Activated B cell treated with CpG ODN at 0.5 μM for 24 hours (primary cell): Measurements from ENCODE around the gene TGFBR1. TPM values are rescaled to one million over a fixed set of nuclear protein-coding genes. Genes with fewer than 3 reads are reported as not detected.

Experiments used
- ATAC-seq: fragments of 200-7000 bp; cut with Tn5 transposase; one replicate; pipeline ENCODE4 v1.10.0; 2021; ENCODE audit warnings: low read depth, mild to moderate bottlenecking, moderate library complexity
- CTCF ChIA-PET: fragments of 350-600 bp; sonication (Branson Sonifier 250); formaldehyde crosslinking; loops from one replicate; lab custom pipeline; 2021; ENCODE audit warnings: antibody characterized with exemption; lab: Charles Lee
- POLR2A ChIA-PET: fragments of 350-600 bp; sonication (Branson Sonifier 250); formaldehyde crosslinking; loops from one replicate; lab custom pipeline; 2021; ENCODE audit warnings: antibody characterized with exemption; lab: Charles Lee
- DNase-seq: peaks from one replicate; pipeline ENCODE4 v3.0.0; 2022
- H3K27ac Mint-ChIP-seq: one replicate; pipeline ENCODE4 v1.8.0; 2020; ENCODE audit warnings: mixed read lengths
- H3K27me3 Mint-ChIP-seq: one replicate; pipeline ENCODE4 v1.8.0; 2021; ENCODE audit warnings: mixed read lengths
- H3K36me3 Mint-ChIP-seq: one replicate; pipeline ENCODE4 v1.8.0; 2021; ENCODE audit warnings: low read depth, mixed read lengths
- H3K4me1 Mint-ChIP-seq: one replicate; pipeline ENCODE4 v1.8.0; 2021; ENCODE audit warnings: mixed read lengths
- H3K4me3 Mint-ChIP-seq: one replicate; pipeline ENCODE4 v1.8.0; 2020; ENCODE audit warnings: mild to moderate bottlenecking, mixed read lengths
- H3K9me3 Mint-ChIP-seq: one replicate; pipeline ENCODE4 v1.8.0; 2020; ENCODE audit warnings: mixed read lengths
- CTCF ChIP-seq: fragments of 200-600 bp; IDR thresholded peaks from one replicate; pipeline ENCODE4 v1.8.0; 2022; ENCODE audit warnings: antibody characterized with exemption, mild to moderate bottlenecking
- intact Hi-C: fragments of 100-400 bp; cut with micrococcal nuclease; formaldehyde crosslinking; loops from one replicate; pipeline ENCODE4 v1.15.1; 2024
- total RNA-seq: library from RNA; stranded (reverse); gene quantifications from 2 replicates; pipeline ENCODE4 v1.2.3, GENCODE V29; 2022

TGFBR1 gene
- total RNA-seq, 1 donor from 2014 or later, result 65.3 TPM

- peak; percentile 36 for DNase-seq
- POLR2A ChIA-PET, result interaction anchor here (0.6 to 3.2 kb wide), 16 partner anchors 8 to 124 kb away, joined by 3 to 54 read pairs (median 5); partner anchors contain the start of gene TGFBR1
These were observed 47.0 kb upstream of the TGFBR1 start for GRCh38 chr9:99057665-99058625.

GRCh38 chr9:99058964-99059921 is 45.7 kb upstream of the TGFBR1 start:
- CTCF ChIA-PET, result interaction anchor here (0.6 to 2.9 kb wide), 3 partner anchors 45 to 211 kb away, joined by 3 to 22 read pairs (median 10); partner anchors contain the start of gene TGFBR1
- Mint-ChIP-seq H3K9me3 (no peaks in the 10 kb centered on the region), H3K27me3 (no peaks in the 10 kb centered on the region), H3K4me1 (peaks cover 62% of the 10 kb centered on the region), H3K4me3 (peak overlapping the region; percentile 66), H3K36me3 (no peaks in the 10 kb centered on the region), H3K27ac (peak overlapping the region; percentile 94)
- ATAC-seq, result peak; percentile 84
- TF ChIP-seq CTCF, result no peak
- peak; percentile 30 for DNase-seq
- POLR2A ChIA-PET, result interaction anchor here (0.6 to 3.2 kb wide), 9 partner anchors 9 to 123 kb away, joined by 3 to 54 read pairs (median 5); partner anchors contain the start of gene TGFBR1
- intact Hi-C loops, result loop anchor here (1.0 to 5.0 kb wide), 6 partner anchors 17 to 123 kb away; no protein-coding TSS in a partner anchor

More at GRCh38 chr9:99057665-99058625, 47.0 kb upstream of the TGFBR1 start:
- TF ChIP-seq CTCF, result no peak
- Mint-ChIP-seq H3K9me3 (no peaks in the 10 kb centered on the region), H3K4me3 (peak overlapping the region; percentile 70), H3K27ac (peak overlapping the region; percentile 94), H3K4me1 (peaks cover 73% of the 10 kb centered on the region), H3K27me3 (no peaks in the 10 kb centered on the region), H3K36me3 (no peaks in the 10 kb centered on the region)
- ATAC-seq, result peak; percentile 51
- CTCF ChIA-PET, result interaction anchor here (0.8 to 2.9 kb wide), 5 partner anchors 46 to 83 kb away, joined by 3 to 22 read pairs (median 6); partner anchors contain the start of gene TGFBR1
- intact Hi-C loops, result loop anchor here (1.0 to 5.0 kb wide), 4 partner anchors 19 to 124 kb away; no protein-coding TSS in a partner anchor

- Mint-ChIP-seq H3K27me3 (no peaks in the 10 kb centered on the region), H3K4me3 (no peak overlapping the region), H3K36me3 (no peaks in the 10 kb centered on the region), H3K27ac (peak overlapping the region; percentile 51), H3K4me1 (peaks cover 52% of the 10 kb centered on the region), H3K9me3 (no peaks in the 10 kb centered on the region)
- ChIA-PET CTCF (no interaction called here), POLR2A (no interaction called here)
- intact Hi-C loops, result no loop called here
- no peak for ATAC-seq
- DNase-seq, result no peak
- TF ChIP-seq CTCF, result no peak
These were observed 44.3 kb upstream of the TGFBR1 start for GRCh38 chr9:99060621-99061020.

GRCh38 chr9:99062549-99062948 is 42.4 kb upstream of the TGFBR1 start:
- DNase-seq, result no peak
- POLR2A ChIA-PET, result no interaction called here
- CTCF ChIA-PET, result interaction anchor here (0.7 kb wide), 1 partner anchor 762 kb away, joined by 3 read pairs; no protein-coding TSS in a partner anchor
- no peaks in the 10 kb centered on the region for H3K36me3 Mint-ChIP-seq
- H3K4me3 Mint-ChIP-seq, result no peak overlapping the region
- peaks cover 34% of the 10 kb centered on the region for H3K4me1 Mint-ChIP-seq
- no peaks in the 10 kb centered on the region for H3K27me3 Mint-ChIP-seq
- TF ChIP-seq CTCF, result no peak
- intact Hi-C loops, result no loop called here
- H3K27ac Mint-ChIP-seq, result no peak overlapping the region
- ATAC-seq, result no peak
- H3K9me3 Mint-ChIP-seq, result no peaks in the 10 kb centered on the region
